Measurements from ENCODE around the gene ARHGEF12.

The ARHGEF12 gene

DNA sequence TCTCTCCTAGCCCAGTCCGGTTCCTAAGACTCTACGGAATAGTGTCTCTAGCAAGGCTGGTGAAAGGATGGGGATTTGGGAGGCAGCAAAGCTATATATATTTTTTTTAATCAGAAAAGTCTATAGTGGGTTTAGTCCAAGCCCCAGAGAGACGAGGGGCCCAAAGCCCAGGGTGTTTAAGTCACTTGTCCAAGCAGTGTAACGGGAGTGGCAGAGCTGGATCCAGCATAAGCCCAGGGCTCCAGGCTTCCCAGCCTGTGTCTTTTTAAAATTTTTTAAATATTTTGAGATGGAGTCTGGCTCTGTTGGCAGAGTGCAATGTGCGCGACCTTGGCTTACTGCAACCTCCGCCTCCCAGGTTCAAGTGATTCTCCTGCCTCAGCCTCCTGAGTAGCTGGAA is 182.1 kb downstream of the ARHGEF12 start:
- H3K4me1 ChIP-seq (ENCODE audit: control insufficient read depth, insufficient read depth, low read length, poor library complexity, severe bottlenecking) = no peaks in the 10 kb centered on the region
- no peak overlapping the region for H3K27ac ChIP-seq (ENCODE audit: insufficient read depth, low read length, poor library complexity, severe bottlenecking)
- no peaks in the 10 kb centered on the region for H3K9me3 ChIP-seq (ENCODE audit: control insufficient read depth, low read length)
- H3K27me3 ChIP-seq (replicated peaks; ENCODE audit: control insufficient read depth, insufficient read depth, low read length, poor library complexity, severe bottlenecking) = peaks cover 5% of the 10 kb centered on the region
- DNase-seq = no peak
- H3K36me3 ChIP-seq (ENCODE audit: control insufficient read depth, insufficient read depth, low read length) = no peaks in the 10 kb centered on the region
- no peak overlapping the region for H3K4me3 ChIP-seq (ENCODE audit: insufficient read depth, low read depth, low read length, poor library complexity, severe bottlenecking)

GRCh38 chr11:120519474-120519873 is 183.3 kb downstream of the ARHGEF12 start:
- peaks cover 8% of the 10 kb centered on the region for H3K27me3 ChIP-seq (replicated peaks; ENCODE audit: control insufficient read depth, insufficient read depth, low read length, poor library complexity, severe bottlenecking)
- no peak overlapping the region for H3K27ac ChIP-seq (ENCODE audit: insufficient read depth, low read length, poor library complexity, severe bottlenecking)
- H3K4me3 ChIP-seq (ENCODE audit: insufficient read depth, low read depth, low read length, poor library complexity, severe bottlenecking) = no peak overlapping the region
- DNase-seq = no peak
- H3K9me3 ChIP-seq (ENCODE audit: control insufficient read depth, low read length) = no peaks in the 10 kb centered on the region
- H3K36me3 ChIP-seq (ENCODE audit: control insufficient read depth, insufficient read depth, low read length) = no peaks in the 10 kb centered on the region
- H3K4me1 ChIP-seq (ENCODE audit: control insufficient read depth, insufficient read depth, low read length, poor library complexity, severe bottlenecking) = no peaks in the 10 kb centered on the region

- Histone ChIP-seq H3K4me3 (ENCODE audit: insufficient read depth, low read depth, low read length, poor library complexity, severe bottlenecking) (no peak overlapping the region), H3K27ac (ENCODE audit: insufficient read depth, low read length, poor library complexity, severe bottlenecking) (no peak overlapping the region), H3K4me1 (ENCODE audit: control insufficient read depth, insufficient read depth, low read length, poor library complexity, severe bottlenecking) (no peaks in the 10 kb centered on the region), H3K27me3 (replicated peaks; ENCODE audit: control insufficient read depth, insufficient read depth, low read length, poor library complexity, severe bottlenecking) (peaks cover 8% of the 10 kb centered on the region), H3K9me3 (ENCODE audit: control insufficient read depth, low read length) (no peaks in the 10 kb centered on the region), H3K36me3 (ENCODE audit: control insufficient read depth, insufficient read depth, low read length) (no peaks in the 10 kb centered on the region)
- DNase-seq = no peak
Measured at GRCh38 chr11:120520091-120520822, 184.0 kb downstream of the ARHGEF12 start.

DNA sequence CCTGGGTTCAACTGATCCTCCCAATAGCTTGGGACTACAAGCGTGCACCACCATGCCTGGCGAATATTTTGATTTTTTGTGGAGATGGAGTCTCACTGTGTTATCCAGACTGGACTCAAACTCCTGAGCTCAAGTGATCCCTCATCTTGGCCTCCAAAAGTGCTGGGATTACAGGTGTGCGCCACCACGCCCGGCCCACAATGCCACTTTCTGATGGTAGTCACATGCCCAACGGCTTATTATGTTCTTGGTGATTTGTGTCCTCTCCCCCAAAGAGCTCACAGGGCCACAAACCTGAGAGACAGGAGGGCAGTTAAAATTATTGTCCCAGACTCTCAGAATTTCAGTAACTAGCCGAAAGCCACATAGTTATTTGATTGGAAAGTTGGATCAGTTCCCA is 185.0 kb downstream of the ARHGEF12 start:
- no peaks in the 10 kb centered on the region for H3K9me3 ChIP-seq (ENCODE audit: control insufficient read depth, low read length)
- no peaks in the 10 kb centered on the region for H3K36me3 ChIP-seq (ENCODE audit: control insufficient read depth, insufficient read depth, low read length)
- no peaks in the 10 kb centered on the region for H3K4me1 ChIP-seq (ENCODE audit: control insufficient read depth, insufficient read depth, low read length, poor library complexity, severe bottlenecking)
- H3K27me3 ChIP-seq (replicated peaks; ENCODE audit: control insufficient read depth, insufficient read depth, low read length, poor library complexity, severe bottlenecking) = peaks cover 8% of the 10 kb centered on the region
- no peak overlapping the region for H3K27ac ChIP-seq (ENCODE audit: insufficient read depth, low read length, poor library complexity, severe bottlenecking)
- H3K4me3 ChIP-seq (ENCODE audit: insufficient read depth, low read depth, low read length, poor library complexity, severe bottlenecking) = no peak overlapping the region
- DNase-seq = no peak

- Histone ChIP-seq H3K27me3 (replicated peaks; ENCODE audit: control insufficient read depth, insufficient read depth, low read length, poor library complexity, severe bottlenecking) (peaks cover 5% of the 10 kb centered on the region), H3K36me3 (ENCODE audit: control insufficient read depth, insufficient read depth, low read length) (no peaks in the 10 kb centered on the region), H3K9me3 (ENCODE audit: control insufficient read depth, low read length) (no peaks in the 10 kb centered on the region)
Measured at GRCh38 chr11:120522021-120522420, 185.8 kb downstream of the ARHGEF12 start.

DNA sequence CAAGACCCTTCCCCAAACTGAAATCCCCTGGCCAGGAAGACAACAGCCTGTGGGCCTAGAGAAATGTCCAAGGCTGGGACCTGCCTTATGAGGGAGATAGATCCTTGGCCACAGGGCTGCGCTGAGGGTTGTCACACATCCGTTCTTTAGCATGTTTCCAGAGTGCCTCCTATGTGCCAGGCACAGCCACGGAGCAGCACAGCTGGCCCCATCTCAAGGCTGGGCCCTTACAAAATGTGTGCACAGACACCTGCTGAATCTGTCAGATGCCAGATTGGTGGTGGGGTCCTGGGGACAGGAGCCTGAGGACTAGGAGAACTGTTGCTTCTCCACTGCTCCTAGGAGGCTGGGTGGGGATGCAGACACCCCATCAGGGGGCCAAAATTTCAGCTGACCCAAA is 186.5 kb downstream of the ARHGEF12 start:
- Histone ChIP-seq H3K9me3 (ENCODE audit: control insufficient read depth, low read length) (no peaks in the 10 kb centered on the region), H3K4me1 (ENCODE audit: control insufficient read depth, insufficient read depth, low read length, poor library complexity, severe bottlenecking) (no peaks in the 10 kb centered on the region), H3K27ac (ENCODE audit: insufficient read depth, low read length, poor library complexity, severe bottlenecking) (no peak overlapping the region), H3K27me3 (replicated peaks; ENCODE audit: control insufficient read depth, insufficient read depth, low read length, poor library complexity, severe bottlenecking) (peaks cover 3% of the 10 kb centered on the region), H3K36me3 (ENCODE audit: control insufficient read depth, insufficient read depth, low read length) (no peaks in the 10 kb centered on the region), H3K4me3 (ENCODE audit: insufficient read depth, low read depth, low read length, poor library complexity, severe bottlenecking) (no peak overlapping the region)
- no peak for DNase-seq

More at GRCh38 chr11:120522021-120522420, 185.8 kb downstream of the ARHGEF12 start:
- no peak for DNase-seq
- H3K27ac ChIP-seq (ENCODE audit: insufficient read depth, low read length, poor library complexity, severe bottlenecking) = no peak overlapping the region
- H3K4me3 ChIP-seq (ENCODE audit: insufficient read depth, low read depth, low read length, poor library complexity, severe bottlenecking) = no peak overlapping the region
- no peaks in the 10 kb centered on the region for H3K4me1 ChIP-seq (ENCODE audit: control insufficient read depth, insufficient read depth, low read length, poor library complexity, severe bottlenecking)

- H3K4me1 ChIP-seq (ENCODE audit: control insufficient read depth, insufficient read depth, low read length, poor library complexity, severe bottlenecking) = no peaks in the 10 kb centered on the region
- no peak overlapping the region for H3K4me3 ChIP-seq (ENCODE audit: insufficient read depth, low read depth, low read length, poor library complexity, severe bottlenecking)
- no peaks in the 10 kb centered on the region for H3K36me3 ChIP-seq (ENCODE audit: control insufficient read depth, insufficient read depth, low read length)
- H3K27ac ChIP-seq (ENCODE audit: insufficient read depth, low read length, poor library complexity, severe bottlenecking) = no peak overlapping the region
- H3K27me3 ChIP-seq (replicated peaks; ENCODE audit: control insufficient read depth, insufficient read depth, low read length, poor library complexity, severe bottlenecking) = peaks cover 3% of the 10 kb centered on the region
- no peak for DNase-seq
- no peaks in the 10 kb centered on the region for H3K9me3 ChIP-seq (ENCODE audit: control insufficient read depth, low read length)
Measured at GRCh38 chr11:120523196-120523595, 187.0 kb downstream of the ARHGEF12 start.

DNA sequence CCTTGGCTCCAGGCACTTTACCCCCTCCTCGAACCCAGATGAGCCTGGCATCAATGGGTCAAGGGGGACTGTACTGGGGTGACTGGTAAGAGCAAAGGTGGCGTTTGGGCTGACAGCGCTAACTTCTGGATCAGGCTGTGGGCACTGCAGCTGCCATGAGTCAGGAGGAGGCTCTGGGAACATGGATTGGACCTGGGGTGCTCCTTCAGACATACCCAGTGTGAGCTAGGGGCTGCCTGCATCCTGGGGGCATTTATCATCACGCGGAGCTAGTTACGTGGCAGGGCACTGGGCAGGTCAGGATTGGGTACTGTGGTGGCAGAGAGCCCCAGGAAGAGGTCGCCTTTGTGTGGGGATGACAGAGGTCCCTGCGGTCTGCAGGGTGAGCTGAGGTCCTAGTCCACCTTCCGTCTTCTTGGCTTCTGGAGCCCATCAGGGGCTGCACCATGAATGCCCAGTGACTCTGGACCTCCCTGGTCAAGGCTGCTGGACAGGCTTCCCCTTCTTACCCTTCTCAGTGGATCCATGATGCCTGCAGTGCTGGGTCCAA is 188.4 kb downstream of the ARHGEF12 start:
- DNase-seq = no peak
- Histone ChIP-seq H3K27ac (ENCODE audit: insufficient read depth, low read length, poor library complexity, severe bottlenecking) (no peak overlapping the region), H3K36me3 (ENCODE audit: control insufficient read depth, insufficient read depth, low read length) (no peaks in the 10 kb centered on the region)

DNA sequence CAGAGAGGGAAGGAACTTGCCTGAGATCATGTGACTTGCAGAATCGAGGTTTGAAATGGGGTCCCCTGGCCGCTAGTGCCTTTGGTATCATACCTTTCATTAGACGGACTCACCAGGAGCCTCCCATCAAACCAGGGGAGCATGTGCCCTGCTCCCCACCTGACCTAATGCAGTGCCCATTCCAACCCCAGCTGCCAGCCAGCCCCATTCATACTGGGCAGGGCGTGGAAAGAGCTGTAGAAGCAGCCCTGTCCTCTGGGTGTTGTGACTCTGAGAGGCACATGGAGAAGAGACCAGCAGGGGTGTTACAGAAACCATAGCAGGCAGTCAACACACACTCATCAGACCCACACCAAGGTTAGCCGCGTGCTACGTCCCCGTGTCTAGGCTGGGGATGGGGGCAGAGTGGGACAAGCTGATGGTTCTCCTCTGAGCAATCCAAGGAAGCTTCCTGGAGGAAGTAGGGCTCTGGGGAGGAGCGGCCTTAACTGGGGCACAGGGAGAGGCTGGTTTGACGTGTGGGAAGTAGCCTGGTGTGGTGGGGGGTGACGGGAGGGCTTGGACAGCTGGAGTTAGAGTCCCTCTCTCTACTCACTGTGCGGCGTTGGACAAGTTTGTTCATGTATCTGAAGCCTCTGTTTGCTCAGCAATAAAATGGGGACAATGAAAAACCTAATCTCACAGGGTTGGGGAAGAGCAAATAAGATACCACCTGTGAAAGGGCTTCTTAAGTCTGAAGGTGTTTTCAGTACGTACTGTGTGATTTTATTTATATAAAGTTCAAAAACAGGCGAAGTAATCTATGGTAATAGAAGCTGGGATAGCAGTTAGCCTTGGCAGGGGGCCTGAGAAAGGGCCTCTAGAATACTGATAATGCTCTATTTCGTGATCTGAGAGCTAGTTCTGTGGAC is 189.3 kb downstream of the ARHGEF12 start:
- no peaks in the 10 kb centered on the region for H3K4me1 ChIP-seq (ENCODE audit: control insufficient read depth, insufficient read depth, low read length, poor library complexity, severe bottlenecking)
- no peaks in the 10 kb centered on the region for H3K36me3 ChIP-seq (ENCODE audit: control insufficient read depth, insufficient read depth, low read length)
- H3K27me3 ChIP-seq (replicated peaks; ENCODE audit: control insufficient read depth, insufficient read depth, low read length, poor library complexity, severe bottlenecking) = peaks cover 3% of the 10 kb centered on the region
- H3K27ac ChIP-seq (ENCODE audit: insufficient read depth, low read length, poor library complexity, severe bottlenecking) = no peak overlapping the region
- no peak overlapping the region for H3K4me3 ChIP-seq (ENCODE audit: insufficient read depth, low read depth, low read length, poor library complexity, severe bottlenecking)
- no peak for DNase-seq
- no peaks in the 10 kb centered on the region for H3K9me3 ChIP-seq (ENCODE audit: control insufficient read depth, low read length)

More for the DNA sequence above, 188.4 kb downstream of the ARHGEF12 start:
- Histone ChIP-seq H3K4me1 (ENCODE audit: control insufficient read depth, insufficient read depth, low read length, poor library complexity, severe bottlenecking) (no peaks in the 10 kb centered on the region), H3K4me3 (ENCODE audit: insufficient read depth, low read depth, low read length, poor library complexity, severe bottlenecking) (no peak overlapping the region), H3K27me3 (replicated peaks; ENCODE audit: control insufficient read depth, insufficient read depth, low read length, poor library complexity, severe bottlenecking) (peaks cover 3% of the 10 kb centered on the region), H3K9me3 (ENCODE audit: control insufficient read depth, low read length) (no peaks in the 10 kb centered on the region)

GRCh38 chr11:120526241-120526640 is 190.0 kb downstream of the ARHGEF12 start:
- Histone ChIP-seq H3K27ac (ENCODE audit: insufficient read depth, low read length, poor library complexity, severe bottlenecking) (no peak overlapping the region), H3K9me3 (ENCODE audit: control insufficient read depth, low read length) (no peaks in the 10 kb centered on the region), H3K36me3 (ENCODE audit: control insufficient read depth, insufficient read depth, low read length) (no peaks in the 10 kb centered on the region), H3K4me3 (ENCODE audit: insufficient read depth, low read depth, low read length, poor library complexity, severe bottlenecking) (no peak overlapping the region), H3K27me3 (replicated peaks; ENCODE audit: control insufficient read depth, insufficient read depth, low read length, poor library complexity, severe bottlenecking) (peaks cover 3% of the 10 kb centered on the region), H3K4me1 (ENCODE audit: control insufficient read depth, insufficient read depth, low read length, poor library complexity, severe bottlenecking) (no peaks in the 10 kb centered on the region)
- DNase-seq = no peak
